Activated T-cell treated with anti-CD3 and anti-CD28 coated beads, Interleukin-2, amount 50 U/mL, for 72 hours (primary cell): ENCODE measurements around the gene ATP6V1F. TPM values are rescaled to one million over a fixed set of nuclear protein-coding genes. Genes with fewer than 3 reads are reported as not detected.
"Not testable (repeated sequence)": the region's sequence is repeated elsewhere in the genome, so short reads cannot be mapped to it uniquely, and the experiment has no call there.

ENCODE experiments used
- ATAC-seq, 2 donors: fragments of 150-1000 bp; cut with Tn5 transposase; replicated peaks in 1 of 2; 2 replicates each; pipeline ENCODE4 v1.10.0; 2021; ENCODE audit warnings: moderate library complexity in 2 of 2, mild to moderate bottlenecking in 1 of 2
- DNase-seq, 2 donors: peaks; one replicate each; pipeline ENCODE4 v3.0.0; 2021 to 2022; ENCODE audit warnings: mixed read lengths in 1 of 2
- H3K27ac Mint-ChIP-seq: one replicate; pipeline ENCODE4 v1.8.0; 2022; ENCODE audit warnings: mild to moderate bottlenecking, moderate library complexity, mixed read lengths
- H3K27me3 Mint-ChIP-seq: one replicate; pipeline ENCODE4 v1.8.0; 2022; ENCODE audit warnings: low read depth, mixed read lengths
- H3K36me3 Mint-ChIP-seq, 2 donors: one replicate each; pipeline ENCODE4 v1.8.0; 2022; ENCODE audit warnings: mixed read lengths in 2 of 2, mild to moderate bottlenecking in 1 of 2; ENCODE audit not compliant: insufficient read depth in 2 of 2
- H3K4me1 Mint-ChIP-seq: one replicate; pipeline ENCODE4 v1.8.0; 2022; ENCODE audit warnings: low read depth, mixed read lengths
- H3K4me3 Mint-ChIP-seq, 2 donors: one replicate each; pipeline ENCODE4 v1.8.0; 2022; ENCODE audit warnings: mild to moderate bottlenecking in 2 of 2, mixed read lengths in 2 of 2, moderate library complexity in 2 of 2
- H3K9me3 Mint-ChIP-seq, 2 donors: one replicate each; pipeline ENCODE4 v1.8.0; 2022; ENCODE audit warnings: mixed read lengths in 2 of 2
- total RNA-seq, 2 donors: library from RNA; stranded (reverse); gene quantifications; one replicate each; pipeline ENCODE4 v1.2.3, GENCODE V29; 2022

Gene ATP6V1F
- total RNA-seq, 2 donors from 2014 or later = 68.3 to 73.3 TPM

- peaks cover 28% of the 10 kb centered on the region for H3K27me3 Mint-ChIP-seq
- H3K4me1 Mint-ChIP-seq = peaks cover 5% of the 10 kb centered on the region
- H3K4me3 Mint-ChIP-seq = no peak overlapping the region
- H3K36me3 Mint-ChIP-seq = no peaks in the 10 kb centered on the region
- ATAC-seq (no peak), DNase-seq (no peak)
- no peaks in the 10 kb centered on the region for H3K9me3 Mint-ChIP-seq
- H3K27ac Mint-ChIP-seq = no peak overlapping the region
Observed at GRCh38 chr7:128906001-128906765, 43.5 kb downstream of the ATP6V1F start.

- Mint-ChIP-seq H3K36me3 (no peaks in the 10 kb centered on the region), H3K27ac (no peak overlapping the region), H3K9me3 (no peaks in the 10 kb centered on the region), H3K27me3 (peaks cover 27% of the 10 kb centered on the region), H3K4me3 (no peak overlapping the region), H3K4me1 (peaks cover 8% of the 10 kb centered on the region)
- ATAC-seq (no peak), DNase-seq (no peak)
Observed at GRCh38 chr7:128906766-128907559, 44.3 kb downstream of the ATP6V1F start.

- peaks cover 31% of the 10 kb centered on the region for H3K27me3 Mint-ChIP-seq
- H3K4me3 Mint-ChIP-seq = no peak overlapping the region
Observed at GRCh38 chr7:128908750-128909624, 46.3 kb downstream of the ATP6V1F start.

GRCh38 chr7:128909625-128910568 lies 47.2 kb downstream of the ATP6V1F start:
- Mint-ChIP-seq H3K4me3 (no peak overlapping the region), H3K27ac (no peak overlapping the region), H3K27me3 (peaks cover 37% of the 10 kb centered on the region), H3K4me1 (peaks cover 14% of the 10 kb centered on the region), H3K9me3 (no peaks in the 10 kb centered on the region), H3K36me3 (no peaks in the 10 kb centered on the region)
- ATAC-seq = no peak
- DNase-seq = no peak

More at GRCh38 chr7:128908750-128909624, 46.3 kb downstream of the ATP6V1F start:
- H3K9me3 Mint-ChIP-seq = no peaks in the 10 kb centered on the region
- no peak for ATAC-seq
- DNase-seq = no peak
- H3K4me1 Mint-ChIP-seq = peaks cover 8% of the 10 kb centered on the region
- no peaks in the 10 kb centered on the region for H3K36me3 Mint-ChIP-seq
- H3K27ac Mint-ChIP-seq = no peak overlapping the region

- Mint-ChIP-seq H3K27me3 (peaks cover 43% of the 10 kb centered on the region), H3K36me3 (no peaks in the 10 kb centered on the region), H3K4me1 (peaks cover 19% of the 10 kb centered on the region), H3K9me3 (no peaks in the 10 kb centered on the region), H3K27ac (no peak within 1 kb of the TSS), H3K4me3 (no peak within 1 kb of the TSS)
- no peak for DNase-seq
- no peak for ATAC-seq
Observed at GRCh38 chr7:128910569-128910945, 47.9 kb downstream of the ATP6V1F start, which contains the start of gene KCP. Gene KCP, minus strand, starts transcription at chr7:128910709. Its CDS starts 33 bp downstream, at chr7:128910676.

GRCh38 chr7:128911423-128912031 lies 48.9 kb downstream of the ATP6V1F start:
- Mint-ChIP-seq H3K4me3 (no peak overlapping the region), H3K4me1 (peaks cover 20% of the 10 kb centered on the region), H3K9me3 (no peaks in the 10 kb centered on the region), H3K27ac (no peak overlapping the region), H3K27me3 (peaks cover 41% of the 10 kb centered on the region), H3K36me3 (no peaks in the 10 kb centered on the region)
- no peak for ATAC-seq
- no peak for DNase-seq

- no peaks in the 10 kb centered on the region for H3K9me3 Mint-ChIP-seq
- no peak overlapping the region for H3K27ac Mint-ChIP-seq
- no peaks in the 10 kb centered on the region for H3K36me3 Mint-ChIP-seq
- H3K4me1 Mint-ChIP-seq = peaks cover 20% of the 10 kb centered on the region
- H3K27me3 Mint-ChIP-seq = peaks cover 48% of the 10 kb centered on the region
- no peak overlapping the region for H3K4me3 Mint-ChIP-seq
- no peak for ATAC-seq
- DNase-seq = no peak
Observed at GRCh38 chr7:128912281-128912680, 49.6 kb downstream of the ATP6V1F start.

- Mint-ChIP-seq H3K4me1 (peaks cover 20% of the 10 kb centered on the region), H3K27me3 (peaks cover 54% of the 10 kb centered on the region)
- not testable (repeated sequence) for H3K9me3 Mint-ChIP-seq, H3K4me3 Mint-ChIP-seq, ATAC-seq, DNase-seq, H3K36me3 Mint-ChIP-seq, H3K27ac Mint-ChIP-seq
Observed at GRCh38 chr7:128912709-128913495, 50.2 kb downstream of the ATP6V1F start.

GRCh38 chr7:128913870-128914565 lies 51.4 kb downstream of the ATP6V1F start:
- no peak for ATAC-seq
- Mint-ChIP-seq H3K27me3 (peaks cover 64% of the 10 kb centered on the region), H3K4me1 (peaks cover 20% of the 10 kb centered on the region), H3K4me3 (peak overlapping the region; percentile 28 to 69), H3K27ac (no peak overlapping the region), H3K36me3 (no peaks in the 10 kb centered on the region), H3K9me3 (no peaks in the 10 kb centered on the region)
- no peak for DNase-seq

GRCh38 chr7:128914566-128915151 lies 52.0 kb downstream of the ATP6V1F start:
- Mint-ChIP-seq H3K4me1 (peaks cover 20% of the 10 kb centered on the region), H3K9me3 (no peaks in the 10 kb centered on the region), H3K27me3 (peaks cover 65% of the 10 kb centered on the region), H3K27ac (no peak overlapping the region), H3K36me3 (no peaks in the 10 kb centered on the region), H3K4me3 (peak overlapping the region; percentile 28 to 69)
- no peak for DNase-seq
- ATAC-seq = peak; percentile 43 to 58
